ENCODE measurements around the gene BRIP1.
"Not testable (repeated sequence)": the region's sequence is repeated elsewhere in the genome, so short reads cannot be mapped to it uniquely, and the experiment has no call there.

Gene BRIP1

DNA sequence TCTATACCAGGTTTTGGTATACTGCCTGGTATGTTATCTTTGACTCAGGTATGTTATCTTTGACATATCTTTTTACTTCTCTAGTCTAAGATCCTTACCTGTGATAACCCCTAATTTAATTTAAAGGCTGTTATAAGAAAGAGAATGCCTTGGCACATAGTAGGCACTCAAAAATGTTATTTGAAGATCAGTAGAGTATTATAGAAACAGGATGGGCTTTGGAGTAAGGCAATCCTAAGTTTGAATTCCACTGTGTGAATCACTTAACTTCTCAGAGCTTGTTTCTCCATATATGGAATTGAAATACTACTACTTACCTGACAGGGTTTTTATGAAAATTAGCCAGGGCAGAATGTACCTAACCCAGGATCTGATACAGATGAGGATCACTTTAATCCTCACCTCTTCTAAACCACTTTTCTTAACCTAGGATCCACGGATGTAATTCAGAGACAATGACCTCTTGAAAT is 1.2 kb downstream of the BRIP1 start:
- no peak for DNase-seq

DNA sequence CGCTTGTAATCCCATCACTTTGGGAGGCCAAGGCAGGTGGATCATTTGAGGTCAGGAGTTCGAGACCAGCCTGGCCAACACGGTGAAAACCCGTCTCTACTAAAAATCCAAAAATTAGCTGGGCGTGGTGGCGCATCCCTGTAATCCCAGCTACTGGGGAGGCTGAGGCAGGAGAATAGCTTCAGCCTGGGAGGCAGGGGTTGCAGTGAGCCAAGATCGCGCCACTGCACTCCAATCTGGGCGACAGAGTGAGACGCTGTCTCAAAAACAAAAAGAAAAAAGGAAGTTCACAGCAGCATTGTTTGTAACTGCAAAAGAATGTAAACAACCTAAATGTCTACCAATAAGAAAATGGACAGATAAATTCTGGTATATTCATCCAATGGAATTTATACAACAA is 2.9 kb downstream of the BRIP1 start:
- not testable (repeated sequence) for DNase-seq

DNA sequence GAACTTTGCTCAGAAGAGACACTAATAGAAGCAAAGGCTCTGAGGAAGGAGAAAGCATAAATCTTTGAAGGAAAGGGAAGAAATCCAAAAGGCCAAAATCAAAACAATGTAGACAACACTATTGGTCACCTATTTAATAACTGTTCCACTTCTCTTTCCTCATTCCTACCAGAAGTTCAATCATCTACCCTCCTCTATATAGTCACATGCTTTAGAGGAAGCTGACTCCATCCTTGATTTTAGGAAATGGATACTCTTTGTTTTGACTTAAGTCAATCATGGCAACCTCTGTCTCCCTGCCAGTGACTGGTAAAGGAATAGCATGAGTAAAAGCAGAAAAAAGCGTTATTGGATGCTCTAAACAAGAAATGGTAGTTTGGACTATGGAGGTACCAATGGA is 7.3 kb downstream of the BRIP1 start:
- no peak for DNase-seq

DNA sequence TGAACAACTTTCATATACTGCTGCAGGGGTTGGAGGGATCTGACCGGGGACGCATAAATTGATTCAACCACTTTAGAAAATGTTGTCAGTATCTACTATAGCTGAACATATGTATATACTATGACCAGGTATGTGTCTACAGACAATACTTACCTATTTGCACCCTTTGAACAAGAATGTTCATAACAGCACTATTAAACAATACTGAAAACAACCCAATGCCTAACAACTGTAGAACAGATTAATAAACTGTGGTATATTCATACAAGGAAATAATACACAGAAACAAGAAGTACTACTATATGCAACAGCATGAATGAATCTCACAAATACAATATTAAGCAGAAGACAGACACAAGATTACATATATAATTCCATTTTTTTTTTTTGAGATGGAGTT is 10.5 kb downstream of the BRIP1 start:
- DNase-seq: no peak

DNA sequence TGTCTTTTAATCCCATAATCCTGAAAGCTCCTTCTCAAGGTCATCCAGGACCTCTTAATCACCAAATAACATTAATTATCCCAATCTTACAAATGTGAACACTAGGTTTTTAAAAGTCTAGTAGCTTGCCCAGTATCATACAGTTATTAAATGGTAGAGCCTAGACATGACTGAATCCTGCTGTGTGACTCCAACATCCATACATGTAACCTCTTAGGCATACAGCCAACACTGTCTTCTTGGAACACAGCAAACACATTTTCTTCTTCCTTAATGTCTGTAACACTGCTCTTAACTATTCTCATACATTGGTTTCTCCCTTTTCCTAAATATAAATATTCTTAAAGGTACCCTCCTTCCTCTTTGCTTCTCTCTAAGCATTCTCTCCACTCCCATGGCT is 13.7 kb downstream of the BRIP1 start:
- no peak for DNase-seq

DNA sequence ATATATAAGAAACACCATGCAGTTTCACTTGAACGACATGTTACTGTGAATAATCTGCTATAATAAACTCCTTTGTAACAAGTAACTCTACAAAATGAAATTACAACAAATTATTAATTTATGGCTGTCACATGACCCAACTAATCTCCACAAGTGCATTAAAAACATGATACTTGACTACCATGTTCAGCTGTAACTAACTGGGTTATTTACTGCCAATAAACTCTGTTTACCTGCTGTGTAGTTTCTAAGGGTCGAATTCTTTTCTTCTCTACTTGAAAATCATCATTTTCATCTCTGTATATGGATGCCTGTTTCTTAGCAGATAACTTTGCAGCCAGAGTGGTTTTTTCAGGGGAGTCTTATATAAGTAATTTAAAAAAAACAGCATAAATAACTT is 14.4 kb downstream of the BRIP1 start:
- DNase-seq: no peak

DNA sequence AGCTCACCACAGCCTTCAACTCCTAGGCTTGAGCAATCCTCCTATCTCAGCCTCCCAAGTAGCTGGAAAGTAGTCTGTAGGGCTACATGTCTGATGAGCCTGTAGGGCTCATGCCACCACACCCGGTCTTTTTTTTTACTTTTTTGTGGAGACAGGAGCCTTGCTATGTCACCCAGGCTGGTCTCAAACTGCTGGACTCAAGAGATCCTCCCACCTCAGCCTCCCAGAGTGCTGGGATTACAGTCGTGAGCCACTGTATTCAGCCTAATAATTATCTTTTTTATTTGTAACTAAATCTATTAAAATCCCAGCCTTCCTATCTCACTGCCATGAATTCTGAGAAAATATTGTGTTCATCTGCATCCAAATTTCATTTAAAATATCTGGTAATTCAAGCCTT is 15.1 kb downstream of the BRIP1 start:
- no peak for DNase-seq

DNA sequence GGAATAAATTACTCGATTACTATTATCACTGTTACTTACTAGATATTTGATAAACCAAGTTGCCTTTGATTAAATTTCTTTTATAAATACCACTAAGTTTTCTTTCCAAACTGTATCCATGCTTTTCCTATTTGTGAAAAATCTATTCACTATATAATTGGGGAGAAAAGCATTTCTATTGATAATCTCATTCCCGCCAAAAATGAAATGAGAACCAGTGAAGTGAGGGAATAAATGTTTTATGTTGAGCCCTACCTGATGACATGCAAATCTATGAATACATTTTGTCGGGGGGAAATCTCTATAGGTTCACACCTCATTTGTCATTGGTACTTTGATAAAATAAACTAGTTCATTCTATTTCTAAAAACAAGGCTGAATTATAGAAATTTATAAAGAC is 15.7 kb downstream of the BRIP1 start:
- no peak for DNase-seq

DNA sequence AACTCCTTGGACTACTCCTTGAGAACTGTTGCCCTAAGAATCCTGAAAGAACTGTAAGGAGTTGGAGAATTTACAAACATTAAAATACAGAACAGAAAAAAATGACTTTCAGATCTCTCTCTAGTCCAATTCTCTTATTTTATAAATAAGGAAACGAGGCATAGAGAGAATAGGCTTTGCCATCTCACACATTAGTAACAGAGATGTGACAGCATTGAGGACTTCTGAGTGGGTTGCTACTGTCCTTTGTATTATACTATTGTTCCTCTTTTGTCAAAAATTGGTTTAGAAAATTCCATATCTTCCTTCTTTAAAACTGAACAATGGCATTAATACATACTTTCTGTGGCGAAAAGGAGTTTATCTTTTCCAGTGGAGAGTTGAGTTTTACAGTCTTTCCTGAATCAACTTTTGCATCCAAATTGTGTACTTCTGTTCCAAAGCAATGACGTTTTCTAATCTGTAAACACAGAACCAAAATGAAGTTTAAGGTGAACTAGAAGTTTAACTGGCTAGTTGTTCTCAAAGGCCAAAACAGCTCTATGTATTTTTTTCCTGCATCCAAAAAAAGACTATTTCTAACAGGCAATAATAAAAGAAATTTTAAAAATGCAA is 16.5 kb downstream of the BRIP1 start:
- DNase-seq: no peak

DNA sequence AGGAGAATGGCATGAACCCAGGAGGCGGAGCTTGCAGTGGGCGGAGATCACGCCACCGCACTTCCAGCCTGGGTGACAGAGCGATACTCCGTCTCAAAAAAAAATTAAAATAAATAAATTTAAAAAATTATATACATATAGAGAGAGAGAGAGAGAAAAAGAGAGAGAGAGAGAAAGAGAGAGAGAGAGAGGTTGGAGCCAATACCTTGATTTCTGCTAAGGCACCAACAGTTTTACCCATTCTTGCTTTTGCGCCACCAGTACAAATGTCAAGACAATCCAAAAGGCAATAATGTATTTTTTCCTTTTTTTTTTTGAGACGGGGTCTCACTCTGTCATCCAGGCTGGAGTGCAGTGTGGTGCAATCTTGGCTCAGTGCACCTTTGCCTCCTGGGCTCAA is 17.2 kb downstream of the BRIP1 start:
- no peak for DNase-seq

DNA sequence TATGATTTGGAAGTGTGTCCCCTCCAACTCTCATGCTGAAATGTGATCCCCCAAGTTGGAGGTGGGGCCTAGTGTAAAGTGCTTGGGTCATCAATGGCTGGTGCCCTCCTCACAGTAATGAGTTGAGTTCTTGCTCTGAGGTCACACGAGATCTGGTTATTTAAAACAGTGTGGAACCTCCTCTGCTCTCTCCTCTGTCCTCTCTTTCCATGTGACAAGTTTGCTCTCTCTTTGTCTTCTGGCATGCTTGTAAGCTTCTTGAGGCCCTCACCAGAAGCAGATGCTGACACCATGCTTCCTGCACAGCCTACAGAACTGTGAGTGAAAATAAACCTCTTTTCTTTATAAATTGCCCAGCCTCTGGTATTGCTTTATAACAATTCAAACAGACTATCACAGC is 19.9 kb downstream of the BRIP1 start:
- no peak for DNase-seq

DNA sequence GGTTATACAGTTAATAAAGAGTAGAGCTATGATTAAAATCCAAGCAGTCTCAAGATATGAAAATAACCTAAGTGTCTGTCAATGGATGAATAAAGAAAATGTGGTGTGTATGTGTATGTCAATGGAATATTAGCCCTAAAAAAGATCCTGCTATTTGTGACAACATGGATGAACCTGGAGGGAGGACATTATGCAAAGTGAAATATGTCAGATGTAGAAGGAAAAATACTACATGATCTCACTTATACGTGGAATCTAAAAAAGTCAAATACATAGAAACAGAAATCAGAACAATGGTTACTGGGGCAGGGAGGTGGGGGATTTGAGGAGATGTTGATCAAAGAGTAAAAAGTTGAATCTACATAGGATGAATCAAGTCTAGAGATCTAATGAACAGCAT is 20.4 kb downstream of the BRIP1 start:
- no peak for DNase-seq

DNA sequence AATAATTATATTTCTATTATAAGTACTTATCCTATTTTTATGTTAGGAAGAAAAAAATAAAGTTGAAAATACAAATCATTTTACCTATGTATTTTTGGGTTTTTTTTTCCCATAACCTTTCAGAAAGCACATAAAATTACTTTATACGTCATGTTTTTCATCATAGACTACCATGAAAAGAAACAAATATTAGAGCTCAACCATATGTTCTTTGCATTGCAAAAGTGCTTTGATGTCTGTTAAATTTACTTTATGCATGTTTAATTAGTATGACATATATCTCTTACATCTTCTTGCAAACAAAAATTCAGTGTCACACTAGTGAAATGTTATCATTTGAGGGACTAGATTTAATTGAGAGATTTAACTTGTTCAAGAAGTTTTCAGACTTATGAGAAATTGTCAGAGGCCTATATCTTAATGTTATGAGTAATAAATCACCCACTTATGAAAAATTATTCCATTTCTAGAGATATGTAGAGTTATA is 24.0 kb downstream of the BRIP1 start:
- no peak for DNase-seq

DNA sequence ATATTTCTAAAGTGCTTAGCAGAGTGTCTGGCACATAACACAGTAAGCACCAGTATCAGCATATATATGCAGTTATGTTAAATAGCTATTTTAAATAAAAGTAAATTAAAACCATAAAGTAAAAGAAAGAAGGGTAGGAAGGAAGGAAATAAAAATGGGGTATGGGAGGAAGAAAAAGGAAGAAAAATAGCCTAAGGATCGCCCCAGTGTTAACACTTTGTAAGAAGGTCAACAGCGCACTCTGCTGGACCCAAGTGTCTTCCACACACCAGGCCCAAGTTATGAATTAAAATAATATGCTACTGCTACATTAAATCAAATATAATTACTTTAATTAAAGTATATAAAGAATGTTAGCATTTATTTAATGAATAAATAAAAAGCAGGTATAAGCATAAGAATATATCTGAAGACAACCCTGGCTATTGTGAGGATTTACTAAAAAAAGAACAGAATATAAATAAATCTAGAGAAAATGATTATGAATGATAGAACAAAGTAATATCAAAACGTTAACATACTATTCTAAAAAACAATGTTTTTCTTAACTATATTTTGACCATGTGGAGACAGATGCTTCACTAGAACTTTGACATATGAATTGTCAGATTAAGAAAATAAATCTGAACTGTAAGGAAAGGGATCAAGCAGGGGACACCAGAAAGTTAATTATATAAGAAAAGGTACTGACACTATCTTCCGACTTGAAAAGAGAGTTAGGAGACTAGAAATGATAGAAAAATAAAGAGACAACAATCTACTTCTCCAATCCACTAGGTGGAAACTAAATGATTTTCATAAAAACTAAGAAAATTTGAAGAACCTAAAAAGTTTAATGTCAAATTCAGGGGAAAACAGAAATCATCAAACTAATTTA is 25.9 kb downstream of the BRIP1 start:
- peak; percentile 57 for DNase-seq

DNA sequence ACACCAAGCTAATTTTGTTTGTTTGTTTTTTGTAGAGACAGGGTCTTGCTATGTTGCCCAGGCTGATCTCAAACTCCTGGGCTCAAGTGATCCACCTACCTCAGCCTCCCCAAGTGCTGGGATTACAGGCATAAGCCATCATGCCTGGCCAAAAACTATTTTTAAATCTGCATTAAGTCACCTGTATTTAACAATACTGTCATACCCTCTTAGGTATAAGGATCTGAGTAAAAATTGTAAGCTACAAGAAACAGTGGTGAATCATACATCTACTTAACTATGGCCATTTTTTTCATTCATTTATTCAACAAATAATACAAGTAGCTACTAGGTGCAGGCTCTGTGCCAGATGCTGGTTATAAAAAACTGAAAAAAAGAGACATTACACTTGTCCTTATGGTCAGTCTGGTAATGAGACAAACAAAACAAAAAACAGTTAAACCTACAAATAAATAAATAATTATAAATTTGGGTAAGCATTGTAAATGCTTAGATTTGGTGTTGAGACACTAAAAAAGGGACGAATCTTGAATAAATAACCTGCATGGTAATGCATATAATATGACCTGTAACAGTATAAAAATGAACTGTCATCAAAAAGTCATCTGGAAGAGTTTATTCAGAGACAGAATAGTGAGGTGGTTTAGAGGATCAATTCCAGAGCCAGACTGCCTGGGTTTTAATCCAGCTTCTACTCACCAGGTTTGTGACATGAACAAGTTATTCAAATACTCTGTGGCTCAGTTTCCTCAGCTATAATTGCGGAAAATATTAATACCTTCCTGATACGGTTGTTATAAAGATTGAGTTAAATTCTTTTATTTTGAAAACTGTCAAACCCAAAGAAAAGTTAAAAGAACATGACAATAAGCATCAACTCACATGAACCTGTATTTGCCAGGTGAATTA is 26.8 kb downstream of the BRIP1 start:
- no peak for DNase-seq

DNA sequence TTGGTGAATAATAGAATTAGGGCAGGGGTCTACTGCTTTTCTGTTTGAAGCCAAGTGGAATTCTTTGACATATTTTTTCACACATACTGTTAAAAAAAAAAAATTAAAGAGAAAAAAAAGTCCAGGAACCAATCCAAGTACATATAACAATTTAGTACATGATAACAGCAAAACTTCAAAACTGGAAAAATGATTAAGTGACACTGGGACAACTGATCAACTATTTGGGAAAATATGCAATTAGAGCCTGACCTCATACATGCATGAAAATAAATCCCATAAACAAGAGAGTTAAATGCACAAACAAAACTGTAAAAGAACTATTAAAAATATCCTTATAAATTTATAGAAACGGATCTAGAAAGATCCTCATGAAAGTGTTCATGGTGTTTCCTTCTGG is 27.7 kb downstream of the BRIP1 start:
- no peak for DNase-seq

DNA sequence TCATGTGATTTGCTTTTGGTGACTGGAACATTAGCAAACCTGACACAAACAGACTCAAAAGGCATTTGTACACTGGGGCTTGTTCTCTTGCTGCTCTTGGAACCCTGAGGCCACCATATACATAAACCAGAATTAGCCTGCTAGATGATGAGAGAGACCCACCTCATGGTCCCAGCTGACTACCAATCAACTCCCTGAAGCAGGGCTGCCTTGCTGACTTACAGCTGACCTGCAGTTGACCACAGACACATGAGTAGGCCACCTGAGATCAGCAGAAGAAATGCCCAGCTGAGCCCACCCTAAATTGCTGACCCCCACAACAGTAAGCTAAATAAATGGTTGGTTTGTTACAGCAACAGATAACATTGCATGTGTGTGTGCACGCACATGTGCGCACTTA is 28.7 kb downstream of the BRIP1 start:
- no peak for DNase-seq

DNA sequence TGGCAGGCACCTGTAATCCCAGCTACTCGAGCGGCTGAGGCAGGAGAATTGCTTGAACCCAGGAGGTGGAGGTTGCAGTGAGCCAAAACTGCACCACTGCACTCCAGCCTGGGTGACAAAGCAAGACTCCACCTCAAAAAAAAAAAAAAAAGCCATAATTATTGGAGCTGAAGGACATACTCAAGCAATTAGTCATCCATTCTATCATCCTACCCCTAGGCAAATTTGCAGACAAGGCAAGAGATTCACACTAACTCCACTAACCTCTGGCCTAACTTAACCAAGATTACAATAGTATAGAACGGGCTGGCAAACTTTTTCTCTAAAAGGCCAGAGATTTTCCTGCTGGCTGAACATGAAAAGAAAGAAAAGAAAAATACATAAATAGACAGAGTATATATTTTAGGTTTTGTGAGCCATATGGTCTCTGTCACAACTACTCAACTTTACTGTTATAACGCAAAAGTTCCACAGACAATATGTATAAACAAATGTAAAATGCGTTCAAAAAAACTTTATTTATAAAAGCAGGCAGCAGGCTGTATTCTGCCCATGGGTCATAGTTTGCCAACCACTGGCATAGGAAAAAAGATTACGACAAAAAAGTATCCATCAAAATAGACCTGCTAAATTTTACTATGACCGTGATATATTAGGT is 29.7 kb downstream of the BRIP1 start:
- DNase-seq: no peak

DNA sequence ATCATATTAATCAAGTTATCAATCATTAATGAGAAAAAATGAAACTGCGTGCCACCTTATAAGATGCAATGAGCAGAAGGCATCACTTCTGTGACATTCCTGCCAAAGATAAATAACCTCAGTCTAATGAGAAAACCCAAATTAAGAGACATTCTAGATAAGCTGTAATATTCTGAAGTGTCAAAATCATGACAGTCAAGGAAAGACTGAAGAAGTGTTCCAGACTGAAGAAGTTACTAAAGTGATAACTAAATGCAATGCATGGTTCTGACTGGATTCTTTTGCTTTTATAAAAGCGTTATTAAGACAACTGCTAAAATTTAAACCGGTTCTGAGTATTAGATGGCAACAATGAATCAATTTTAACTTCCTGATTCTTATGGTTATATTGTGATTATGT is 30.9 kb downstream of the BRIP1 start:
- no peak for DNase-seq

DNA sequence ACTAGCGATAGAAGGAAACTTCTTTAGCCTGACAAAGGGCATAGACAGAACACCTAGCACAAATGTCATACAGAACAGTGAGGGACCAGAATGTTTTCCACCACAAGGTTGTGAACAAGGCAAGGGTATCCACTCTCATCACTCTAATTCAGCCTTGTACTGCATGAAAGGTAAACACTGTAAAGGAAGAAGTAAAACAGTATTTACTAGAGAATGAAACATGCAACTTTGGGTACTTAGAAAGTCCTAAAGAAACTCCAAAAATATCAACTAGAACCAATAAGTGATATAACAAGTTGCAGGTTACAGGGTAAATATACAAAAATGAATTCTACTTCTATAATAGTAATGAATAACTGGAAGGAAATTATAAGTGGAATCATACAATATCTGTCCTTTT is 32.2 kb downstream of the BRIP1 start:
- DNase-seq: no peak

DNA sequence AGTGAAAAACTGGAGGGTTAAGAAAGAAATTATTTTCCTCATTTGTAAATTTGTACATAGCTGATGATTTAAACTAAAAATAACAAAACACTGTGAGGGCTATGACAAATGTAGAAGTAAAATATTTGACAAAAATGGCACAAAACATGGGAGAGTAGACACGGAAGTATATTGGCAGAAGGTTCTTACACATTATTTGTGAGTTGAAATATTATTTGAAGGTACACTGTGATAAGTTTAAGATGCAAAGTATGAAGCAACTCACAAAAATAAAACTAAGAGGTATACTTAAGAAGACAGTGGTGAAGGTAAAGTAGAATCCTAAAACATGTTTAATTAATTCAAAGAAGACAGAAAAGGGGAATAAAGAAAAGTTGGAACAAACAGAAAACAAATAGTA is 34.6 kb downstream of the BRIP1 start:
- DNase-seq: no peak

DNA sequence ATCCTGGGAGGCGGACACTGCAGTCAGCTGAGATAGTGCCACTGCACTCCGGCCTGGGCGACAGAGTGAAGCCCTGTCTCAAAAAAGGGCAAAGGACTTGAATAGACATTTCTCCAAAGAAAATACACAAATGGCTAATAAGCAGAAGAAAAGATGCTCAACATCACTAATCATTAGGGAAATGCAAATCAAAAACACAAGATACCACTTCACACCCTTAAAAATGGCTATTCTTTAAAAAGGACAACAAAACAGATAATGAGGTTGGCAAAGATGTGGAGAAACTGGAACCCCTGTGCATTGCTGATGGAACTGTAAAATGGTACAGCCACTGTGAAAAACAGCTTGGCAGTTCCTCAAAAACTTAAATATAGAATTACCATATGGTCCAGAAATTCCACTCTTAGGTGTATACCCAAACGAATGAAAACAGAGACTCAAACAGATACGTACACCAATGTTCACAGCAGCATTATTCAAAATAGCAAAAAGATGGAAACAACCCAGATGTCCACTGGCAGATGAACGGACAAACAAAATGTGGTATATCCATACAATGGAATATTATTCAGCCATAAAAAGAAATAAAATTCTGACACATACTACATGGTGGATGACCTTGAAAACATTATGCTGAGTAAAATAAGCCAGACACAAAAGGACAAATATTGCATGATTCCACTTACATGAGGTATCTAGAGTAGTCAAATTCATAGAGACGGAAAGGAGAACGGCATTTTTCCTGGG is 35.5 kb downstream of the BRIP1 start:
- DNase-seq: no peak

Measured in NCI-H2227 treated with DMSO at 0.1 percent for 48 hours (cell line).